Measurements from ENCODE around the gene ALPL. TPM values are rescaled to one million over a fixed set of nuclear protein-coding genes. Genes with fewer than 3 reads are reported as not detected.

ALPL gene
- polyA plus RNA-seq, 2 of the 4 experiments (the other 2 are of a cell fraction), result 0.06 to 0.31 TPM

DNA sequence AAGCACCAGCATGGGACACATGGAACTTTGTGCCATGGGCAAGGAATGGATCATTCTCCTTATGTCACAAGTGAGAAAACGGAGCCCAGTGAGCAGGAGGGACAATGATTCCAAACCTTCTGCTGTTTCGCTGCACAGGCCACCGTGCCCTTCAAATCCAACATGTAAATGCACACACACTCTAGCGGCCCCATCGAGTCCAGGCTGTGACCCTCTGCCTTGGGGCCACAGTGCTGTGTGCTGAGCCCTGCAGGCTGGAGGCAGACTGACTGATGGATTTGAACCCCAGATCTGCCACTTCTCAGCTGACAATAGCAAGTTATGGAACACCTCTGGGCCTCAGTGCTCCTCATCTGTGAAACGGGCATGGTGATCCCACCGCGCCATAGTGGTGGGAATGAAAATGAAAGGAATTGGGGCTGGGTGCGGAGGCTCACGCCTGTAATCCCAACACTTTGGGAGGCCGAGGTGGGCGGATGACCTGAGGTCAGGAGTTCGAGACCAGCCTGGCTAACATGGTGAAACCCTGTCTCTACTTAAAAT lies 63.6 kb downstream of the ALPL start:
- ChIA-PET CTCF (interaction anchor here (0.6 to 3.6 kb wide), 9 partner anchors 23 to 326 kb away, joined by 3 to 17 read pairs (median 5); no protein-coding TSS in a partner anchor), POLR2A (no interaction called here)
- no peak for DNase-seq (ENCODE audit: low read depth in 1 of 2, low spot score in 1 of 2)

DNA sequence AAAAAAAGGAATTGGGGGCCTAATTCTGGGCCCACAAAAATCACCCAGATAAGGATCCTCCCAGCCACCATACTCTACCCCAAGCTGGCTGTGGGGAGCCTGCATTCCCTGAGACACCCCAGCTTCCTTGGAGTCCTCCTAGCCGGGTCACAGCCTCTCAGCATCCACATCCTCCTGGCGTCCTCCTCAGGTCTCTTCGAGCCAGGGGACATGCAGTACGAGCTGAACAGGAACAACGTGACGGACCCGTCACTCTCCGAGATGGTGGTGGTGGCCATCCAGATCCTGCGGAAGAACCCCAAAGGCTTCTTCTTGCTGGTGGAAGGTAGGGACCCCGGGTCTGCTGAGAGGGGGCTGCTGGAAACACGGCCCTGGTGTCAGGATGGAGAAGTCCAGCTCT lies 64.3 kb downstream of the ALPL start:
- CTCF ChIA-PET, result interaction anchor here (0.6 to 3.6 kb wide), 9 partner anchors 22 to 848 kb away, joined by 3 to 17 read pairs (median 5); no protein-coding TSS in a partner anchor
- TF ChIP-seq TFCP2L1 (CRISPR knock-in tag; IDR thresholded peaks at IDR 0.05) (no peak), PHF8 (IDR thresholded peaks at IDR 0.05; ENCODE audit: borderline replicate concordance, low read depth) (no peak), JUN (IDR thresholded peaks at IDR 0.05) (no peak), HEYL (CRISPR knock-in tag; IDR thresholded peaks at IDR 0.05) (no peak), FOSL2 (IDR thresholded peaks at IDR 0.05) (no peak), FOSL2 (CRISPR knock-in tag; IDR thresholded peaks at IDR 0.05) (no peak), MAZ (IDR thresholded peaks at IDR 0.05; ENCODE audit: borderline replicate concordance, low read depth, low read length) (no peak), ZC3H11A (IDR thresholded peaks at IDR 0.05) (no peak), POLR2A (IDR thresholded peaks at IDR 0.05; ENCODE audit: low read length) (no peak), TP53 (CRISPR knock-in tag; IDR thresholded peaks at IDR 0.05) (no peak), CBX8 (IDR thresholded peaks at IDR 0.05) (no peak), RARB (CRISPR knock-in tag; IDR thresholded peaks at IDR 0.05) (no peak), RNF2 (IDR thresholded peaks at IDR 0.05; ENCODE audit: borderline replicate concordance, low read depth) (no peak), CHD4 (IDR thresholded peaks at IDR 0.05; ENCODE audit: borderline replicate concordance) (no peak)
- TF ChIP-seq, protein P1, sequence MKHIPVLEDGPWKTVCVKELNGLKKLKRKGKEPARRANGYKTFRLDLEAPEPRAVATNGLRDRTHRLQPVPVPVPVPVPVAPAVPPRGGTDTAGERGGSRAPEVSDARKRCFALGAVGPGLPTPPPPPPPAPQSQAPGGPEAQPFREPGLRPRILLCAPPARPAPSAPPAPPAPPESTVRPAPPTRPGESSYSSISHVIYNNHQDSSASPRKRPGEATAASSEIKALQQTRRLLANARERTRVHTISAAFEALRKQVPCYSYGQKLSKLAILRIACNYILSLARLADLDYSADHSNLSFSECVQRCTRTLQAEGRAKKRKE (CRISPR knock-in tag; IDR thresholded peaks at IDR 0.05; ENCODE audit: low read depth), result no peak
- TF ChIP-seq, protein P2, sequence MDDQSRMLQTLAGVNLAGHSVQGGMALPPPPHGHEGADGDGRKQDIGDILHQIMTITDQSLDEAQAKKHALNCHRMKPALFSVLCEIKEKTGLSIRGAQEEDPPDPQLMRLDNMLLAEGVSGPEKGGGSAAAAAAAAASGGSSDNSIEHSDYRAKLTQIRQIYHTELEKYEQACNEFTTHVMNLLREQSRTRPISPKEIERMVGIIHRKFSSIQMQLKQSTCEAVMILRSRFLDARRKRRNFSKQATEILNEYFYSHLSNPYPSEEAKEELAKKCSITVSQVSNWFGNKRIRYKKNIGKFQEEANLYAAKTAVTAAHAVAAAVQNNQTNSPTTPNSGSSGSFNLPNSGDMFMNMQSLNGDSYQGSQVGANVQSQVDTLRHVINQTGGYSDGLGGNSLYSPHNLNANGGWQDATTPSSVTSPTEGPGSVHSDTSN (IDR thresholded peaks at IDR 0.05), result no peak
- TF ChIP-seq, protein P3, sequence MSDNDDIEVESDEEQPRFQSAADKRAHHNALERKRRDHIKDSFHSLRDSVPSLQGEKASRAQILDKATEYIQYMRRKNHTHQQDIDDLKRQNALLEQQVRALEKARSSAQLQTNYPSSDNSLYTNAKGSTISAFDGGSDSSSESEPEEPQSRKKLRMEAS (IDR thresholded peaks at IDR 0.05), result no peak
- no peaks in the 10 kb centered on the region for H3K4me1 ChIP-seq
- no peak for FAIRE-seq
- 85% methylated on average over 11 of the region's 11 CpGs for WGBS (ENCODE audit: missing lambda C conversion rate)
- H3K4me2 ChIP-seq, result no peak overlapping the region
- H3K4me3 ChIP-seq, result no peak overlapping the region
- no peak overlapping the region for H3K27ac ChIP-seq
- no peak for DNase-seq (ENCODE audit: low read depth in 1 of 2, low spot score in 1 of 2)
- H3K9me3 ChIP-seq, result no peaks in the 10 kb centered on the region
- no peak for ATAC-seq
- POLR2A ChIA-PET, result no interaction called here

More for the DNA sequence above, 63.6 kb downstream of the ALPL start:
- FAIRE-seq (no peak), ATAC-seq (no peak)
- no peaks in the 10 kb centered on the region for H3K9me3 ChIP-seq
- 73% methylated on average over 13 of the region's 13 CpGs for WGBS (ENCODE audit: missing lambda C conversion rate)
- no peak for TF ChIP-seq RFX5 (IDR thresholded peaks at IDR 0.05)
- TF ChIP-seq, protein P4, sequence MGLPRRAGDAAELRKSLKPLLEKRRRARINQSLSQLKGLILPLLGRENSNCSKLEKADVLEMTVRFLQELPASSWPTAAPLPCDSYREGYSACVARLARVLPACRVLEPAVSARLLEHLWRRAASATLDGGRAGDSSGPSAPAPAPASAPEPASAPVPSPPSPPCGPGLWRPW (IDR thresholded peaks at IDR 0.05), result no peak
- no peak for TF ChIP-seq FOSL2 (IDR thresholded peaks at IDR 0.05)
- no peak for TF ChIP-seq FOSL2 (CRISPR knock-in tag; IDR thresholded peaks at IDR 0.05)
- TF ChIP-seq KDM1A (IDR thresholded peaks at IDR 0.05; ENCODE audit: low read depth), result no peak
- TF ChIP-seq EHMT2 (IDR thresholded peaks at IDR 0.05; ENCODE audit: low read depth), result no peak
- TF ChIP-seq FOSB (CRISPR knock-in tag; IDR thresholded peaks at IDR 0.05), result no peak
- no peak for TF ChIP-seq PHF8 (IDR thresholded peaks at IDR 0.05; ENCODE audit: borderline replicate concordance, low read depth)
- no peak for TF ChIP-seq CBX2 (IDR thresholded peaks at IDR 0.05; ENCODE audit: borderline replicate concordance, low read depth)
- TF ChIP-seq JUNB (IDR thresholded peaks at IDR 0.05), result no peak
- TF ChIP-seq RCOR1 (IDR thresholded peaks at IDR 0.05; ENCODE audit: low read depth, low read length), result no peak
- TF ChIP-seq ZC3H11A (IDR thresholded peaks at IDR 0.05), result no peak
- no peak for TF ChIP-seq POLR2A (IDR thresholded peaks at IDR 0.05; ENCODE audit: low read length)
- TF ChIP-seq, protein P5, sequence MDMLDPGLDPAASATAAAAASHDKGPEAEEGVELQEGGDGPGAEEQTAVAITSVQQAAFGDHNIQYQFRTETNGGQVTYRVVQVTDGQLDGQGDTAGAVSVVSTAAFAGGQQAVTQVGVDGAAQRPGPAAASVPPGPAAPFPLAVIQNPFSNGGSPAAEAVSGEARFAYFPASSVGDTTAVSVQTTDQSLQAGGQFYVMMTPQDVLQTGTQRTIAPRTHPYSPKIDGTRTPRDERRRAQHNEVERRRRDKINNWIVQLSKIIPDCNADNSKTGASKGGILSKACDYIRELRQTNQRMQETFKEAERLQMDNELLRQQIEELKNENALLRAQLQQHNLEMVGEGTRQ (IDR thresholded peaks at IDR 0.05), result no peak
- TF ChIP-seq, protein P6, sequence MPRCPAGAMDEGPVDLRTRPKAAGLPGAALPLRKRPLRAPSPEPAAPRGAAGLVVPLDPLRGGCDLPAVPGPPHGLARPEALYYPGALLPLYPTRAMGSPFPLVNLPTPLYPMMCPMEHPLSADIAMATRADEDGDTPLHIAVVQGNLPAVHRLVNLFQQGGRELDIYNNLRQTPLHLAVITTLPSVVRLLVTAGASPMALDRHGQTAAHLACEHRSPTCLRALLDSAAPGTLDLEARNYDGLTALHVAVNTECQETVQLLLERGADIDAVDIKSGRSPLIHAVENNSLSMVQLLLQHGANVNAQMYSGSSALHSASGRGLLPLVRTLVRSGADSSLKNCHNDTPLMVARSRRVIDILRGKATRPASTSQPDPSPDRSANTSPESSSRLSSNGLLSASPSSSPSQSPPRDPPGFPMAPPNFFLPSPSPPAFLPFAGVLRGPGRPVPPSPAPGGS (IDR thresholded peaks at IDR 0.05), result no peak
- no peak for TF ChIP-seq SMC3 (IDR thresholded peaks at IDR 0.05)
- TF ChIP-seq, protein P1 (CRISPR knock-in tag; IDR thresholded peaks at IDR 0.05; ENCODE audit: low read depth), result no peak
- TF ChIP-seq, protein P7, sequence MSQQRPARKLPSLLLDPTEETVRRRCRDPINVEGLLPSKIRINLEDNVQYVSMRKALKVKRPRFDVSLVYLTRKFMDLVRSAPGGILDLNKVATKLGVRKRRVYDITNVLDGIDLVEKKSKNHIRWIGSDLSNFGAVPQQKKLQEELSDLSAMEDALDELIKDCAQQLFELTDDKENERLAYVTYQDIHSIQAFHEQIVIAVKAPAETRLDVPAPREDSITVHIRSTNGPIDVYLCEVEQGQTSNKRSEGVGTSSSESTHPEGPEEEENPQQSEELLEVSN (IDR thresholded peaks at IDR 0.05; ENCODE audit: borderline replicate concordance, low read depth), result no peak
- TF ChIP-seq ZFP36 (IDR thresholded peaks at IDR 0.05; ENCODE audit: borderline replicate concordance, partially characterized antibody), result no peak
- no peak overlapping the region for H3K4me2 ChIP-seq
- H3K27ac ChIP-seq, result no peak overlapping the region
- H3K4me3 ChIP-seq, result no peak overlapping the region
- no peaks in the 10 kb centered on the region for H3K4me1 ChIP-seq

Measured in A549 (cell line).